Smooth muscle cell (in vitro differentiated cells): ENCODE measurements around the gene ARIH2. TPM values are rescaled to one million over a fixed set of nuclear protein-coding genes. Genes with fewer than 3 reads are reported as not detected.
"Not testable (repeated sequence)": the region's sequence is repeated elsewhere in the genome, so short reads cannot be mapped to it uniquely, and the experiment has no call there.

ENCODE experiments used
- DNase-seq: peaks from one replicate; lab custom pipeline; 2025; ENCODE audit not compliant: unreplicated experiment; lab: John Stamatoyannopoulos, UW
- H2AFZ ChIP-seq: fragments of 200-600 bp; sonication (generic); 2 replicates; pipeline ENCODE4 v1.6.0; 2016; ENCODE audit warnings: antibody characterized with exemption, low read depth, mild to moderate bottlenecking
- H3F3A ChIP-seq: fragments of 200-600 bp; sonication (generic); 2 replicates; pipeline ENCODE4 v1.6.0; 2017; ENCODE audit warnings: antibody characterized with exemption, low read depth
- H3K27ac ChIP-seq: fragments of 200-600 bp; sonication (generic); 2 replicates; pipeline ENCODE4 v1.5.1; 2016; ENCODE audit warnings: low read depth, mild to moderate bottlenecking
- H3K27me3 ChIP-seq: fragments of 200-600 bp; sonication (generic); 2 replicates; pipeline ENCODE4 v1.6.1; 2016; ENCODE audit warnings: low read depth, mild to moderate bottlenecking
- H3K36me3 ChIP-seq: fragments of 200-600 bp; sonication (generic); 2 replicates; pipeline ENCODE4 v1.5.1; 2016; ENCODE audit warnings: low read depth
- H3K4me1 ChIP-seq: fragments of 200-600 bp; sonication (generic); 2 replicates; pipeline ENCODE4 v1.5.1; 2016; ENCODE audit warnings: low read depth
- H3K4me2 ChIP-seq: fragments of 200-600 bp; sonication (generic); 2 replicates; pipeline ENCODE4 v1.6.0; 2016; ENCODE audit warnings: mild to moderate bottlenecking
- H3K4me3 ChIP-seq: fragments of 200-600 bp; sonication (generic); 2 replicates; pipeline ENCODE4 v1.5.1; 2016; ENCODE audit warnings: mild to moderate bottlenecking
- H3K79me2 ChIP-seq: fragments of 200-600 bp; sonication (generic); 2 replicates; pipeline ENCODE4 v1.6.0; 2016; ENCODE audit warnings: low read depth, mild to moderate bottlenecking
- H3K9ac ChIP-seq: fragments of 200-600 bp; sonication (generic); 2 replicates; pipeline ENCODE4 v1.6.0; 2016; ENCODE audit warnings: low read depth
- H3K9me3 ChIP-seq: fragments of 200-600 bp; sonication (generic); replicated peaks from 2 replicates; pipeline ENCODE4 v1.5.1; 2016; ENCODE audit warnings: low read depth
- H4K20me1 ChIP-seq: fragments of 200-600 bp; sonication (generic); 2 replicates; pipeline ENCODE4 v1.6.0; 2016; ENCODE audit warnings: low read depth
- CTCF ChIP-seq: fragments of 200-600 bp; sonication (generic); IDR thresholded peaks from 2 replicates; pipeline ENCODE4 v1.5.1; 2017; ENCODE audit warnings: borderline replicate concordance, mild to moderate bottlenecking, antibody characterized with exemption; ENCODE audit not compliant: insufficient read depth, poor library complexity, severe bottlenecking
- WGBS: methylation state at CpG from one replicate; pipeline ENCODE4 v1.1.7; 2016; ENCODE audit warnings: low lambda C conversion rate; 5-methylcytosine and 5-hydroxymethylcytosine counted together
- polyA plus RNA-seq: library from polyadenylated mRNA; unstranded; fragments of >200 nt; fragmentation: Nextera tagmentation; extraction: Ambion mirVana; gene quantifications from 2 replicates; pipeline ENCODE4 v1.2.1, GENCODE V29; 2016
- total RNA-seq: library from RNA; depleted of rRNA; stranded (reverse); fragments of >200 nt; gene quantifications from 2 replicates; pipeline ENCODE4 v1.2.3, GENCODE V29; 2014

The ARIH2 gene
- total and polyA plus RNA-seq, 2 experiments from 2014 or later = 39.7 to 43.6 TPM

- DNase-seq = no peak
- Histone ChIP-seq H3K79me2 (no peaks in the 10 kb centered on the region), H2AFZ (peak overlapping the region; percentile 99), H3K36me3 (no peaks in the 10 kb centered on the region), H3K9me3 (no peaks in the 10 kb centered on the region), H3K4me3 (peak overlapping the region; percentile 75), H4K20me1 (no peaks in the 10 kb centered on the region), H3K4me1 (peaks cover 7% of the 10 kb centered on the region), H3F3A (no peaks in the 10 kb centered on the region), H3K4me2 (peak overlapping the region; percentile 88), H3K9ac (peak overlapping the region; percentile 57), H3K27ac (no peak overlapping the region), H3K27me3 (no peaks in the 10 kb centered on the region)
- WGBS = 61% methylated on average over 17 of the region's 17 CpGs
- no peak for TF ChIP-seq CTCF
Observed at GRCh38 chr3:48897460-48898376, 20.9 kb upstream of the ARIH2 start.

- 4% methylated on average over 54 of the region's 54 CpGs for WGBS
Observed at GRCh38 chr3:48898383-48899234, 20.0 kb upstream of the ARIH2 start, which contains the start of gene SLC25A20. Gene SLC25A20 (minus strand): TSS chr3:48898882. CDS start chr3:48898794, 88 bp downstream.

GRCh38 chr3:48899273-48899672, 19.4 kb upstream of the ARIH2 start:
- H3K4me3 ChIP-seq = peak overlapping the region; percentile 75
- H3K9ac ChIP-seq = no peak overlapping the region
- no peaks in the 10 kb centered on the region for H3K79me2 ChIP-seq
- no peak for TF ChIP-seq CTCF
- no peaks in the 10 kb centered on the region for H3K36me3 ChIP-seq
- no peak for DNase-seq
- 86% methylated on average over 4 of the region's 4 CpGs for WGBS
- H3F3A ChIP-seq = no peaks in the 10 kb centered on the region
- H3K9me3 ChIP-seq = no peaks in the 10 kb centered on the region
- peak overlapping the region; percentile 88 for H3K4me2 ChIP-seq
- H3K4me1 ChIP-seq = peaks cover 7% of the 10 kb centered on the region
- peak overlapping the region; percentile 6 for H3K27ac ChIP-seq
- H2AFZ ChIP-seq = peak overlapping the region; percentile 17
- H4K20me1 ChIP-seq = no peaks in the 10 kb centered on the region
- no peaks in the 10 kb centered on the region for H3K27me3 ChIP-seq

More at GRCh38 chr3:48898383-48899234, 20.0 kb upstream of the ARIH2 start, which contains the start of gene SLC25A20:
- H3F3A ChIP-seq = no peaks in the 10 kb centered on the region
- no peaks in the 10 kb centered on the region for H3K79me2 ChIP-seq
- peak within 1 kb of the TSS; percentile 75 for H3K4me3 ChIP-seq
- DNase-seq = peak; percentile 56
- peak within 1 kb of the TSS; percentile 6 for H3K27ac ChIP-seq
- H3K36me3 ChIP-seq = no peaks in the 10 kb centered on the region
- no peaks in the 10 kb centered on the region for H3K9me3 ChIP-seq
- no peaks in the 10 kb centered on the region for H3K27me3 ChIP-seq
- H3K4me2 ChIP-seq = peak within 1 kb of the TSS; percentile 88
- H2AFZ ChIP-seq = peak within 1 kb of the TSS; percentile 99
- H3K9ac ChIP-seq = peak within 1 kb of the TSS; percentile 57
- no peak for TF ChIP-seq CTCF
- no peaks in the 10 kb centered on the region for H4K20me1 ChIP-seq
- peaks cover 7% of the 10 kb centered on the region for H3K4me1 ChIP-seq

- 96% methylated on average over 13 of the region's 13 CpGs for WGBS
- not testable (repeated sequence) for H3K4me2 ChIP-seq, H3K36me3 ChIP-seq, H3K79me2 ChIP-seq, H3K4me1 ChIP-seq, H3F3A ChIP-seq, DNase-seq, H3K27ac ChIP-seq, H3K9me3 ChIP-seq, H2AFZ ChIP-seq, H3K4me3 ChIP-seq, H4K20me1 ChIP-seq, H3K27me3 ChIP-seq, H3K9ac ChIP-seq
Observed at GRCh38 chr3:48907026-48907425, 11.6 kb upstream of the ARIH2 start.
